Smooth muscle cell (in vitro differentiated cells): Measurements from ENCODE around the gene KCNJ6. TPM values are rescaled to one million over a fixed set of nuclear protein-coding genes. Genes with fewer than 3 reads are reported as not detected.
A peak's percentile ranks its signal among the peaks of the same experiment; 100 is the strongest.

ENCODE experiments used
- DNase-seq: peaks from one replicate; lab custom pipeline; 2025; ENCODE audit not compliant: unreplicated experiment; lab: John Stamatoyannopoulos, UW
- H2AFZ ChIP-seq: fragments of 200-600 bp; sonication (generic); 2 replicates; pipeline ENCODE4 v1.6.0; 2016; ENCODE audit warnings: antibody characterized with exemption, low read depth, mild to moderate bottlenecking
- H3F3A ChIP-seq: fragments of 200-600 bp; sonication (generic); 2 replicates; pipeline ENCODE4 v1.6.0; 2017; ENCODE audit warnings: antibody characterized with exemption, low read depth
- H3K27ac ChIP-seq: fragments of 200-600 bp; sonication (generic); 2 replicates; pipeline ENCODE4 v1.5.1; 2016; ENCODE audit warnings: low read depth, mild to moderate bottlenecking
- H3K27me3 ChIP-seq: fragments of 200-600 bp; sonication (generic); 2 replicates; pipeline ENCODE4 v1.6.1; 2016; ENCODE audit warnings: low read depth, mild to moderate bottlenecking
- H3K36me3 ChIP-seq: fragments of 200-600 bp; sonication (generic); 2 replicates; pipeline ENCODE4 v1.5.1; 2016; ENCODE audit warnings: low read depth
- H3K4me1 ChIP-seq: fragments of 200-600 bp; sonication (generic); 2 replicates; pipeline ENCODE4 v1.5.1; 2016; ENCODE audit warnings: low read depth
- H3K4me2 ChIP-seq: fragments of 200-600 bp; sonication (generic); 2 replicates; pipeline ENCODE4 v1.6.0; 2016; ENCODE audit warnings: mild to moderate bottlenecking
- H3K4me3 ChIP-seq: fragments of 200-600 bp; sonication (generic); 2 replicates; pipeline ENCODE4 v1.5.1; 2016; ENCODE audit warnings: mild to moderate bottlenecking
- H3K79me2 ChIP-seq: fragments of 200-600 bp; sonication (generic); 2 replicates; pipeline ENCODE4 v1.6.0; 2016; ENCODE audit warnings: low read depth, mild to moderate bottlenecking
- H3K9ac ChIP-seq: fragments of 200-600 bp; sonication (generic); 2 replicates; pipeline ENCODE4 v1.6.0; 2016; ENCODE audit warnings: low read depth
- H3K9me3 ChIP-seq: fragments of 200-600 bp; sonication (generic); replicated peaks from 2 replicates; pipeline ENCODE4 v1.5.1; 2016; ENCODE audit warnings: low read depth
- H4K20me1 ChIP-seq: fragments of 200-600 bp; sonication (generic); 2 replicates; pipeline ENCODE4 v1.6.0; 2016; ENCODE audit warnings: low read depth
- CTCF ChIP-seq: fragments of 200-600 bp; sonication (generic); IDR thresholded peaks from 2 replicates; pipeline ENCODE4 v1.5.1; 2017; ENCODE audit warnings: borderline replicate concordance, mild to moderate bottlenecking, antibody characterized with exemption; ENCODE audit not compliant: insufficient read depth, poor library complexity, severe bottlenecking
- WGBS: methylation state at CpG from one replicate; pipeline ENCODE4 v1.1.7; 2016; ENCODE audit warnings: low lambda C conversion rate; 5-methylcytosine and 5-hydroxymethylcytosine counted together
- polyA plus RNA-seq: library from polyadenylated mRNA; unstranded; fragments of >200 nt; fragmentation: Nextera tagmentation; extraction: Ambion mirVana; gene quantifications from 2 replicates; pipeline ENCODE4 v1.2.1, GENCODE V29; 2016
- total RNA-seq: library from RNA; depleted of rRNA; stranded (reverse); fragments of >200 nt; gene quantifications from 2 replicates; pipeline ENCODE4 v1.2.3, GENCODE V29; 2014

The KCNJ6 gene
- total and polyA plus RNA-seq, 2 experiments from 2014 or later: 0.15 to 0.27 TPM

GRCh38 chr21:37800456-37801061 lies 115.7 kb downstream of the KCNJ6 start:
- H3K79me2 ChIP-seq: no peaks in the 10 kb centered on the region
- H3K4me2 ChIP-seq: peak overlapping the region; percentile 67

DNA sequence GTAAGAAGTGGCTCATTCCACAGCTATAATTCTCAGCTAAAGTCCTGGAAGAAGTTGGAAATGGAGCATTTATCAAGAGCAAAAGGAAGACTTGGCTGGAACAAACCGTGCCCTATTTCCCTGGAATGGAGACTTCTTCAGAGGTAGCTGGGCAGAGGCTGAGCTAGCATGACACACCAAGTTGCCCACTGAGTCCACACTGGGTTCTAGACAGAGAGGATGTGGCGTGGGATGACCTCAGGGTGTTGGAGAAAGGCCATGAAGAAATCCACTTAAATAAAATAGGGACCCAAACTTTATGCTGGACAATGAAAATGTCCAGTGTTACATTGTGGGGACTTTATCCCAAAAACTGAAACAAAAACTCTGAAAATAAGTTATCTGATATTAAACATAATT lies 116.2 kb downstream of the KCNJ6 start:
- no peak overlapping the region for H3K9ac ChIP-seq
- no peaks in the 10 kb centered on the region for H3K27me3 ChIP-seq
- H3F3A ChIP-seq: peaks cover 6% of the 10 kb centered on the region
- no peak for DNase-seq
- no peaks in the 10 kb centered on the region for H3K36me3 ChIP-seq
- H3K4me1 ChIP-seq: peaks cover 14% of the 10 kb centered on the region
- no peaks in the 10 kb centered on the region for H4K20me1 ChIP-seq
- WGBS: 63% methylated on average over 2 of the region's 2 CpGs
- TF ChIP-seq CTCF: no peak
- H3K79me2 ChIP-seq: no peaks in the 10 kb centered on the region
- H3K4me2 ChIP-seq: peak overlapping the region; percentile 67
- H3K27ac ChIP-seq: peak overlapping the region; percentile 54
- H2AFZ ChIP-seq: no peak overlapping the region
- no peak overlapping the region for H3K4me3 ChIP-seq
- H3K9me3 ChIP-seq: no peaks in the 10 kb centered on the region

More at GRCh38 chr21:37800456-37801061, 115.7 kb downstream of the KCNJ6 start:
- H3K27me3 ChIP-seq: no peaks in the 10 kb centered on the region
- no peak overlapping the region for H2AFZ ChIP-seq
- peaks cover 14% of the 10 kb centered on the region for H3K4me1 ChIP-seq
- H4K20me1 ChIP-seq: no peaks in the 10 kb centered on the region
- peak overlapping the region; percentile 54 for H3K27ac ChIP-seq
- H3F3A ChIP-seq: peaks cover 6% of the 10 kb centered on the region
- 46% methylated on average over 11 of the region's 11 CpGs for WGBS
- no peaks in the 10 kb centered on the region for H3K9me3 ChIP-seq
- H3K4me3 ChIP-seq: no peak overlapping the region
- DNase-seq: no peak
- H3K9ac ChIP-seq: no peak overlapping the region
- H3K36me3 ChIP-seq: no peaks in the 10 kb centered on the region
- no peak for TF ChIP-seq CTCF

DNA sequence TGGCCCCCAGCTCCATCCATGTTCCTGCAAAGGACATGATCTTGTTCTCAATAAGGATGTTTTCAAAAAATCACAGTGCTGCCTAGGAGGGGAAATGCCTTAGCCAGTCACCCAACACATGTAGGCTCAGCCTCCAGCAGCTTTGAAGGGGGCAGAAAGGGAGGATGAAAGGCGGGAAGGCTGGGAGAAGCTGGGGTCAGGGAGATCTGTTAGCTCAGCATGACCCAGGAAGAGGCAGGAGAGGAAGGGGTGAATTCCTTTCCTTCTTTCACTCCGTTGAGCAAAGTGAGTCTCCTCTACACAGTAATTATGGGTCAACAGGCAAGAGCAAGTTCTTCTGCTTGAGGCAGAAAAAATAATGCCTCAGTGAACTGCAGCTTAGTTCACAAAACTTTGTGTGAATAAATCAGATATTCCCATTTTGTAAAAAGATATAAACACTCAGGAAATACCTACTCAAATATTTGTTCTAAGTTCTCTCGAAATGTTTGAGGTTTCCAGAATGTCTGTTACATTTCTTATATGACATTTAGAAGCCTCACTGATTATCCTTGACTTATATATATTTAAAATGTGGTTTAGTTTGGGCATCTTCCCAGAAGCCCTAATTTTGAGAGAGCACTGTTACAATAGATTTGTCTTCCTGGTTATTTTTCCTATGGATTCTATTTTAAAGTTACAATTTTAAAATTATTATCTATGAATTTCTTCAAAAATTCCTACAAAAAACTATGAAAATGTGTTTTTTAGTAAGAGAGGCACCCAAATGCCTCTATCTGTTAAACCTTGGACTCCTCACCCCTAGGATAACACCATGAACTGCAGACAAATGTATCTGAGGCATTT lies 116.8 kb downstream of the KCNJ6 start:
- Histone ChIP-seq H3K27me3 (no peaks in the 10 kb centered on the region), H3K4me1 (peaks cover 14% of the 10 kb centered on the region), H3K4me2 (peak overlapping the region; percentile 67), H3K79me2 (no peaks in the 10 kb centered on the region), H3K36me3 (no peaks in the 10 kb centered on the region), H4K20me1 (no peaks in the 10 kb centered on the region), H3K9ac (no peak overlapping the region), H3F3A (peaks cover 6% of the 10 kb centered on the region), H3K4me3 (no peak overlapping the region), H3K27ac (peak overlapping the region; percentile 54), H2AFZ (no peak overlapping the region), H3K9me3 (no peaks in the 10 kb centered on the region)
- WGBS: 22% methylated on average over 3 of the region's 3 CpGs
- no peak for DNase-seq
- TF ChIP-seq CTCF: no peak
